IgD-negative memory B cell (primary cell): ENCODE data around the gene CYP3A5. TPM values are rescaled to one million over a fixed set of nuclear protein-coding genes. Genes with fewer than 3 reads are reported as not detected.
"Not testable (repeated sequence)": the region's sequence is repeated elsewhere in the genome, so short reads cannot be mapped to it uniquely, and the experiment has no call there.

Source experiments
- H3K27ac Mint-ChIP-seq, 3 donors: one replicate each; pipeline ENCODE4 v1.8.0; 2020 to 2022; ENCODE audit warnings: mild to moderate bottlenecking in 3 of 3, mixed read lengths in 3 of 3, moderate library complexity in 1 of 3
- H3K27me3 Mint-ChIP-seq: one replicate; pipeline ENCODE4 v1.8.0; 2021; ENCODE audit warnings: mixed read lengths
- H3K36me3 Mint-ChIP-seq: one replicate; pipeline ENCODE4 v1.8.0; 2020; ENCODE audit warnings: mild to moderate bottlenecking, mixed read lengths
- H3K4me1 Mint-ChIP-seq, 3 donors: one replicate each; pipeline ENCODE4 v1.8.0; 2020 to 2022; ENCODE audit warnings: mixed read lengths in 3 of 3, mild to moderate bottlenecking in 1 of 3
- H3K4me3 Mint-ChIP-seq, 4 donors: one replicate each; pipeline ENCODE4 v1.8.0; 2020 to 2022; ENCODE audit warnings: mild to moderate bottlenecking in 4 of 4, mixed read lengths in 4 of 4, moderate library complexity in 3 of 4
- H3K9me3 Mint-ChIP-seq, 3 donors: one replicate each; pipeline ENCODE4 v1.8.0; 2020 to 2021; ENCODE audit warnings: mixed read lengths in 3 of 3, mild to moderate bottlenecking in 1 of 3
- polyA plus RNA-seq: library from polyadenylated mRNA; unstranded; fragments of 300-500 nt; fragmentation: Illumina TruSeq; gene quantifications from one replicate; pipeline ENCODE4 v1.2.3, GENCODE V29; 2021

Gene CYP3A5
- polyA plus RNA-seq, 1 donor from 2014 or later = 0.16 TPM

DNA sequence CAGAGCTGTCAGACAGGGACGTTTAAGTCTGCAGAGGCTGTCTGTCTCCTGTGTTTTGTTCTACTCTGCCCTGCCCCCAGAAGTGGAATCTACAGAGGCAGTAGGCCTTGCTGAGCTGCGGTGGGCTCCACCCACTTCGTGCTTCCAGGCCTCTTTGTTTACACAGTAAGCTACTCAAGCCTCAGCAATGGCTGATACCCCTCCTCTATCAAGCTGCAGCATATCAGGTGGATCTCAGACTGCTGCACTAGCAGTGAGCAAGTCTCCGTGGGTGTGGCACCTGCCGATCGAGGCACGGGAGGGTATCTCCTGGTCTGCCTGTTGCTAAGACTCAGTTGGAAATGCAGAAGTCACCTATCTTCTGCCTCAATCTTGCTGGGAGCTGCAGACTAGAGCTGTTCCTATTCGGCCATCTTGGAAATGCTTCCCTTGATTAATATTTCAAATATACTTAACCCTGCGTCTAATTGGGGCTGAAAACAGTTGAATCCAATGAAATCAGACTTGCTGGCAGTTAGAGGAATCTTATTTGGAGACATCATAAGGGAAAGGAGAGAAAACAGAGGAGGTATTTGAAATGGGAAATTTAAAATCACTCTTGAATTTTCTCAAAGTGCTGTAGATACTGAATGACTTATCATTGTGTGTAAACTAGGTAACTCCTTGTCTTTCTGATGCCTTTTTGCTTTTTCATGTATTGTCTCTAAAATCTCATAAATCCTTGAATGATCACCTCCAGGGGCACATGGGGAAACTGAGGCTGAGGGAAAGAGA, 13.8 kb upstream of the CYP3A5 start:
- H3K4me3 Mint-ChIP-seq = no peak overlapping the region
- no peak overlapping the region for H3K27ac Mint-ChIP-seq
- peaks cover 2 to 11% (median 4%) of the 10 kb centered on the region in 3 donors for H3K9me3 Mint-ChIP-seq
- H3K36me3 Mint-ChIP-seq = peaks cover 3% of the 10 kb centered on the region
- H3K4me1 Mint-ChIP-seq = no peaks in the 10 kb centered on the region
- H3K27me3 Mint-ChIP-seq = peaks cover 1% of the 10 kb centered on the region

DNA sequence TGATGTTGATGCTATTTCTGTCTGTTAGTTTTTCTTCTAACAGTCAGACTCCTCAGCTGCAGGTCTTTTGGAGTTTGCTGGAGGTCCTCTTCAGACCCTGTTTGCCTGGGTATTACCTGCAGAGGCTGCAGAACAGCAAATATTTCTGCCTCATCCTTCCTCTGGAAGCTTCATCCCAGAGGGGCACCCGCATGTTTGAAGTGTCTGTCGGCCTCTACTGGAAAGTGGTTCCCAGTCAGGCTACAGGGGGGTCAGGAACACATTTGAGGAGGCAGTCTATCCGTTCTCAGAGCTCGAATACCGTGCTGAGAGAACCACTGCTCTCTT, 13.3 kb upstream of the CYP3A5 start:
- Mint-ChIP-seq H3K4me3 (no peak overlapping the region), H3K27me3 (peaks cover 1% of the 10 kb centered on the region), H3K27ac (no peak overlapping the region), H3K36me3 (peaks cover 3% of the 10 kb centered on the region), H3K9me3 (peaks cover 2 to 11% (median 4%) of the 10 kb centered on the region in 3 donors), H3K4me1 (no peaks in the 10 kb centered on the region)

GRCh38 chr7:99692563-99692962, 12.8 kb upstream of the CYP3A5 start:
- not testable (repeated sequence) for H3K27me3 Mint-ChIP-seq, H3K4me3 Mint-ChIP-seq, H3K36me3 Mint-ChIP-seq, H3K27ac Mint-ChIP-seq, H3K4me1 Mint-ChIP-seq
- peaks cover 2 to 11% (median 4%) of the 10 kb centered on the region in 3 donors for H3K9me3 Mint-ChIP-seq

GRCh38 chr7:99691658-99692057, 11.9 kb upstream of the CYP3A5 start:
- H3K27me3 Mint-ChIP-seq, H3K4me1 Mint-ChIP-seq, H3K27ac Mint-ChIP-seq, H3K4me3 Mint-ChIP-seq, H3K36me3 Mint-ChIP-seq: not testable (repeated sequence)
- peaks cover 2 to 11% (median 9%) of the 10 kb centered on the region in 3 donors for H3K9me3 Mint-ChIP-seq

DNA sequence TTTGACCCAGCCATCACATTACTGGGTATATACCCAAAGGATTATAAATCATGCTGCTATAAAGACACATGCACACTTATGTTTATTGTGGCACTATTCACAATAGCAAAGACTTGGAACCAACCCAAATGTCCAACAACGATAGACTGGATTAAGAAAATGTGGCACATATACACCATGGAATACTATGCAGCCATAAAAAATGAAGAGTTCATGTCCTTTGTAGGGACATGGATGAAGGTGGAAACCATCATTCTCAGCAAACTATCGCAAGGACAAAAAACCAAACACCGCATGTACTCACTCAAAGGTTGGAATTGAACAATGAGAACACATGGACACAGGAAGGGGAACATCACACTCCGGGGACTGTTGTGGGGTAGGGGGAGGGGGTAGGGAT, 11.1 kb upstream of the CYP3A5 start:
- not testable (repeated sequence) for H3K27me3 Mint-ChIP-seq, H3K4me3 Mint-ChIP-seq, H3K27ac Mint-ChIP-seq, H3K36me3 Mint-ChIP-seq, H3K4me1 Mint-ChIP-seq
- H3K9me3 Mint-ChIP-seq = peaks cover 2 to 11% (median 9%) of the 10 kb centered on the region in 3 donors

DNA sequence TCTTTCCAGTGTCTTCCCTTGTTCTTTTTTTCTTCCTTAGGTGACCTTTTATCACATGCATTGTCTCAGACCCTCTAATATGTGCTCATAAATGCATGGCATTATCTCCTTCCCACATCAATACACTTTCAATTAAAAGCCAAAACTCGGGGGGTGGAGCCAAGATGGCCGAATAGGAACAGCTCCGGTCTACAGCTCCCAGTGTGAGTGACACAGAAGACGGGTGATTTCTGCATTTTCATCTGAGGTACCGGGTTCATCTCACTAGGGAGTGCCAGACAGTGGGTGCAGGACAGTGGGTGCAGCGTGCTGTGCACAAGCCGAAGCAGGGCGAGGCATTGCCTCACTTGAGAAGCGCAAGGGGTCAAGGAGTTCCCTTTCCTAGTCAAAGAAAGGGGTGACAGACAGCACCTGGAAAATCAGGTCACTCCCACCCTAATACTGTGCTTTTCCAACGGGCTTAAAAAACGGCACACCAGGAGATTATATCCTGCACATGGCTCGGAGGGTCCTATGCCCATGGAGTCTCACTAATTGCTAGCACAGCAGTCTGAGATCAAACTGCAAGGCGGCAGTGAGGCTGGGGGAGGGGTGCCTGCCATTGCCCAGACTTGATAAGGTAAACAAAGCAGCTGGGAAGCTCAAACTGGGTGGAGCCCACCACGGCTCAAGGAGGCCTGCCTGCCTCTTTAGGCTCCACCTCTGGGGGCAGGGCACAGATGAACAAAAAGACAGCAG, 6.2 kb upstream of the CYP3A5 start:
- not testable (repeated sequence) for H3K27ac Mint-ChIP-seq, H3K4me3 Mint-ChIP-seq, H3K9me3 Mint-ChIP-seq, H3K27me3 Mint-ChIP-seq, H3K4me1 Mint-ChIP-seq, H3K36me3 Mint-ChIP-seq

- no peak overlapping the region for H3K4me3 Mint-ChIP-seq
Measured at GRCh38 chr7:99685129-99685758, 5.4 kb upstream of the CYP3A5 start.

GRCh38 chr7:99679032-99679399, 780 bp downstream of the CYP3A5 start:
- H3K36me3 Mint-ChIP-seq = peaks cover 6% of the 10 kb centered on the region
- H3K4me3 Mint-ChIP-seq = no peak overlapping the region
- H3K27me3 Mint-ChIP-seq = peaks cover 1% of the 10 kb centered on the region
- H3K27ac Mint-ChIP-seq = no peak overlapping the region
- peaks cover 0 to 2% (median 1%) of the 10 kb centered on the region in 3 donors for H3K4me1 Mint-ChIP-seq
- peaks cover 1 to 9% (median 6%) of the 10 kb centered on the region in 3 donors for H3K9me3 Mint-ChIP-seq

More at GRCh38 chr7:99685129-99685758, 5.4 kb upstream of the CYP3A5 start:
- H3K36me3 Mint-ChIP-seq = peaks cover 2% of the 10 kb centered on the region
- H3K27me3 Mint-ChIP-seq = peaks cover 7% of the 10 kb centered on the region
- H3K4me1 Mint-ChIP-seq = no peaks in the 10 kb centered on the region
- H3K27ac Mint-ChIP-seq = no peak overlapping the region
- peaks cover 6 to 14% (median 6%) of the 10 kb centered on the region in 3 donors for H3K9me3 Mint-ChIP-seq

DNA sequence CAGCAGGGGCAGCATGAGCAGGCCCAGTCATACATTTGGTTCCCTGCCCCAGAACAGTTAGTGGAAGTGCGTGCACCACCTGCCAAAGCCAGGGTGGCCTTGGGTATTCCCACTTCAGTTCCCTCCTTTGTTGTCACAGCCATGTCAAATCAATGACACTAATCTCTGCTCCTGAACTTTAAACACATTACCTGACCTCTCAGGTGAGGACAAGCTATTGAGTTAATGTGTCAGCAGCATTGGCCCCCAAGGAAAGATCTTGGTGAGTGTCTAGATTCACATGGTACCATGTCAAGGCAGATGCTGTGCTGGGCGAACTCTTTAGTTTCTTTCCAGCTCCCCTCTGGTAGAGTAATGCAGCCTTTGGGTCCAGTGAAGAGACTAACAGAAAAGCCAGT, 2.1 kb downstream of the CYP3A5 start:
- Mint-ChIP-seq H3K4me1 (peaks cover 0 to 2% (median 1%) of the 10 kb centered on the region in 3 donors), H3K27ac (no peak overlapping the region), H3K36me3 (peaks cover 6% of the 10 kb centered on the region), H3K4me3 (no peak overlapping the region), H3K9me3 (peaks cover 1 to 9% (median 6%) of the 10 kb centered on the region in 3 donors), H3K27me3 (no peaks in the 10 kb centered on the region)

DNA sequence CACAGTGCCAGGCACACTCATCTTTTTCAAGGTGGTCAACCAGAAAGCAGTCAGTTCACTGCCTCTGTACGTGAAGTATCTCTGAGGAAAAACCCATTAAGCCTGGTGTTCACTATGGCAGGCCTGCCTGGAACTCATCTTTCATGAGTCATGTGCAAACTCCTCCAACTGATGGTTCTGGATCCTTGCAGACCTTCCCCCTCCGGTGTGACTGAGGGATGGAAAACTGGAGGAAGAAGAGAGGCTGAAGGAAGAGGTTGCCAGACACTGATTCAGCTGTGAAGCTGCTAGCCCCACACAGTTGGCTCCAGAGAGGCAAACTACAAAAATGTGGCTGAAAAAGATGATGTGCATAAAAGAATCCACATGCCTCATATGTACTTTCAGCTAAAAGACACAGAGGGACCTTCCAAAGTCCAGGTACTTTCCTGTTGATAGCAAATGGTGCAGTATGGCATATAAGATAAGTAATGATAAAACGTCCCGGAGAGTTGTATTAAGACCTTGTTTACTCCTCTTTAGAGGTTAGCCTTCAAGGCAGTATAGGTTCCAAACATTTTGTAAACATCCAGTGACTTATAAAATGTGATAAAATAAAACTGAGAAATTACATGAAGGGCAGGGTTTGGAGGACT, 2.7 kb downstream of the CYP3A5 start:
- peaks cover 6% of the 10 kb centered on the region for H3K36me3 Mint-ChIP-seq
- H3K4me1 Mint-ChIP-seq = peaks cover 0 to 2% (median 1%) of the 10 kb centered on the region in 3 donors
- H3K27me3 Mint-ChIP-seq = no peaks in the 10 kb centered on the region
- peaks cover 1 to 9% (median 4%) of the 10 kb centered on the region in 3 donors for H3K9me3 Mint-ChIP-seq
- H3K27ac Mint-ChIP-seq = no peak overlapping the region
- no peak overlapping the region for H3K4me3 Mint-ChIP-seq

DNA sequence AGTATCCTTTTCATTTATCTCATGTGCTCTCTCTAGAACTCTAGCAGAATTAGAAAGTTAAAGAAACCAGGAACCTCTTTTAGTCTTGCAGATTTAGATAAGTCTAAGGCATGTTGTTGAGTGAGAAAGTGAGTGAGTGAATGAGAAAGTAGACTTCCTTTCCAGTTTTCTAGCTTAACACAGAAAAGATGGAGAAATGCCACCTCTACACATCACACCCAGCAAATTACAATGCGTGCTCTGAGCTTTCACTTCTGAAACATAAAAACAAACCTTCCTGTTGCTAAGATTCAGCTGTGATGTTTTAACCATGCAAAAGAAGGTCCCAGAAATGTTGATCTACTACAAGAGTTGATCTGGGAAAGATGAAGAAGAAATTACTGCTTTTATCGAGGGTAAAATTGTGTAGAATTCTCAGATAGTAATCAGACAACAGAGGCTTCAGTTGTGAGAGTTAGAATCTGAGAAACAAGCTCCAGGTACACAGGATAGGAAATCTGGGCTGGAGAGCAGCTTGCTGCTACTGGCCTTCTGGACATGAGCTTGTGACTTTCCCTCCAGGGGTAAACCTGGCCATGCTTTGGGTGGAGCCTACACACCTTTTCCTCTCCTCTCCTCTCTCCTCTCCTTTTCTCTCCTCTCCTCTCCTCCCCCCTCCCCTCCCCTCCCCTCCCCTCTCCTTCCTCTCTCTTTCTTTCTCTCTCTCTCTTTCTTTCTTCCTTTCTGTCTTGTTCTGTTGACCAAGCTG, 4.6 kb downstream of the CYP3A5 start:
- Mint-ChIP-seq H3K27ac (peak overlapping the region in 1 of 3 donors; percentile 52), H3K4me1 (peaks cover 0 to 2% (median 1%) of the 10 kb centered on the region in 3 donors), H3K9me3 (no peaks in the 10 kb centered on the region), H3K4me3 (no peak overlapping the region), H3K27me3 (no peaks in the 10 kb centered on the region), H3K36me3 (peaks cover 12% of the 10 kb centered on the region)

GRCh38 chr7:99672573-99672972, 7.2 kb downstream of the CYP3A5 start:
- no peak overlapping the region for H3K27ac Mint-ChIP-seq
- H3K4me3 Mint-ChIP-seq = no peak overlapping the region

GRCh38 chr7:99669782-99670181, 10.0 kb downstream of the CYP3A5 start:
- Mint-ChIP-seq H3K27ac (no peak overlapping the region), H3K4me1 (no peaks in the 10 kb centered on the region), H3K9me3 (no peaks in the 10 kb centered on the region), H3K36me3 (peaks cover 15% of the 10 kb centered on the region), H3K27me3 (no peaks in the 10 kb centered on the region), H3K4me3 (no peak overlapping the region)

More at GRCh38 chr7:99672573-99672972, 7.2 kb downstream of the CYP3A5 start:
- no peaks in the 10 kb centered on the region for H3K9me3 Mint-ChIP-seq
- peaks cover 0 to 2% (median 1%) of the 10 kb centered on the region in 3 donors for H3K4me1 Mint-ChIP-seq
- peaks cover 15% of the 10 kb centered on the region for H3K36me3 Mint-ChIP-seq
- no peaks in the 10 kb centered on the region for H3K27me3 Mint-ChIP-seq

DNA sequence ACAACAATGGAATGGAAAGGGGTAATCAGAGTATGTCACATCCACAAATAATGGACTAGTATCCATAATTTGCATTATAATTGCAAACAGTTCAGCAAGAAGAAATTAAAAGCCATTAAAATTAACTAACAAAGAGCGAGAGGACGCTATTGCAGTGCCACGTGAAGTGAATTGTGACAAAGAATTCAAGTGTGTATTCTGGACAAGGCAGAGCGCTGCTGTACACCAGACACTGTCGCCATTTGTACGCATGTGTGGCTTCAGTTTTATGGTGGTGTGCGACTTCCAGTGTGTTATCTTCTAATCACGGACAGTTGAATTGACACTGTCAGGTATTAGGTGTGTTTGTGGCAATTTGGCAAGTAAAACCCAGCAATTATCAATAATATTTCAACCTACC, 11.3 kb downstream of the CYP3A5 start:
- Mint-ChIP-seq H3K36me3 (peaks cover 18% of the 10 kb centered on the region), H3K4me1 (no peaks in the 10 kb centered on the region), H3K4me3 (no peak overlapping the region), H3K27me3 (no peaks in the 10 kb centered on the region), H3K9me3 (no peaks in the 10 kb centered on the region), H3K27ac (no peak overlapping the region)
